Immature natural killer cell (primary cell): Measurements from ENCODE around the gene NTRK3. TPM values are rescaled to one million over a fixed set of nuclear protein-coding genes. Genes with fewer than 3 reads are reported as not detected.

Experiments
- DNase-seq, 3 donors: peaks; one replicate each; pipeline ENCODE4 v3.0.0; 2022; ENCODE audit warnings: mixed read lengths in 1 of 3
- H3K27ac Mint-ChIP-seq, 6 donors: one replicate each; pipeline ENCODE4 v1.8.0; 2020; ENCODE audit warnings: mixed read lengths in 6 of 6, mild to moderate bottlenecking in 5 of 6, inconsistent platforms in 4 of 6, moderate library complexity in 3 of 6
- H3K27me3 Mint-ChIP-seq, 3 donors: one replicate each; pipeline ENCODE4 v1.8.0; 2020 to 2021; ENCODE audit warnings: low read depth in 3 of 3, mild to moderate bottlenecking in 3 of 3, mixed read lengths in 3 of 3, moderate library complexity in 3 of 3, inconsistent platforms in 1 of 3
- H3K36me3 Mint-ChIP-seq, 3 donors: one replicate each; pipeline ENCODE4 v1.8.0; 2020; ENCODE audit warnings: mixed read lengths in 3 of 3, inconsistent platforms in 2 of 3, mild to moderate bottlenecking in 2 of 3
- H3K4me1 Mint-ChIP-seq, 2 donors: one replicate each; pipeline ENCODE4 v1.8.0; 2020; ENCODE audit warnings: inconsistent platforms in 2 of 2, mild to moderate bottlenecking in 2 of 2, mixed read lengths in 2 of 2, moderate library complexity in 1 of 2
- H3K4me3 Mint-ChIP-seq, 5 donors: one replicate each; pipeline ENCODE4 v1.8.0; 2020; ENCODE audit warnings: mild to moderate bottlenecking in 5 of 5, mixed read lengths in 5 of 5, inconsistent platforms in 3 of 5, moderate library complexity in 3 of 5
- H3K9me3 Mint-ChIP-seq, 6 donors: one replicate each; pipeline ENCODE4 v1.8.0; 2020; ENCODE audit warnings: mild to moderate bottlenecking in 6 of 6, mixed read lengths in 6 of 6, inconsistent platforms in 4 of 6, moderate library complexity in 3 of 6
- polyA plus RNA-seq, 3 donors: library from polyadenylated mRNA; unstranded; fragments of 300-500 nt; fragmentation: Illumina TruSeq; gene quantifications; one replicate each; pipeline ENCODE4 v1.2.3, GENCODE V29; 2021

The NTRK3 gene
- polyA plus RNA-seq, 3 donors from 2014 or later: not detected

GRCh38 chr15:88174571-88174970 lies 82.0 kb downstream of the NTRK3 start:
- Mint-ChIP-seq H3K27me3 (peaks cover 0 to 1% (median 0%) of the 10 kb centered on the region in 3 donors), H3K4me3 (no peak overlapping the region), H3K36me3 (no peaks in the 10 kb centered on the region), H3K4me1 (no peaks in the 10 kb centered on the region), H3K27ac (no peak overlapping the region), H3K9me3 (peaks cover 0 to 2% (median 0%) of the 10 kb centered on the region in 6 donors)
- no peak for DNase-seq

- Mint-ChIP-seq H3K27me3 (peaks cover 0 to 6% (median 2%) of the 10 kb centered on the region in 3 donors), H3K4me1 (no peaks in the 10 kb centered on the region), H3K9me3 (no peaks in the 10 kb centered on the region), H3K27ac (no peak overlapping the region), H3K36me3 (no peaks in the 10 kb centered on the region), H3K4me3 (no peak overlapping the region)
- DNase-seq: no peak
Observed at GRCh38 chr15:88166082-88166993, 90.2 kb downstream of the NTRK3 start.

- Mint-ChIP-seq H3K4me1 (no peaks in the 10 kb centered on the region), H3K4me3 (no peak overlapping the region), H3K27ac (no peak overlapping the region), H3K36me3 (no peaks in the 10 kb centered on the region), H3K9me3 (no peaks in the 10 kb centered on the region), H3K27me3 (peaks cover 0 to 4% (median 2%) of the 10 kb centered on the region in 3 donors)
- no peak for DNase-seq
Observed at GRCh38 chr15:88161636-88162035, 94.9 kb downstream of the NTRK3 start.

- H3K4me3 Mint-ChIP-seq: no peak overlapping the region
- H3K27ac Mint-ChIP-seq: no peak overlapping the region
- no peaks in the 10 kb centered on the region for H3K27me3 Mint-ChIP-seq
- H3K9me3 Mint-ChIP-seq: no peaks in the 10 kb centered on the region
- no peaks in the 10 kb centered on the region for H3K36me3 Mint-ChIP-seq
- DNase-seq: no peak
- H3K4me1 Mint-ChIP-seq: no peaks in the 10 kb centered on the region
Observed at GRCh38 chr15:88155310-88155709, 101.2 kb downstream of the NTRK3 start.

- peaks cover 0 to 3% (median 1%) of the 10 kb centered on the region in 3 donors for H3K27me3 Mint-ChIP-seq
- no peaks in the 10 kb centered on the region for H3K4me1 Mint-ChIP-seq
- no peaks in the 10 kb centered on the region for H3K36me3 Mint-ChIP-seq
- DNase-seq: no peak
- H3K27ac Mint-ChIP-seq: no peak overlapping the region
- no peaks in the 10 kb centered on the region for H3K9me3 Mint-ChIP-seq
- H3K4me3 Mint-ChIP-seq: no peak overlapping the region
Observed at GRCh38 chr15:88152672-88153071, 103.9 kb downstream of the NTRK3 start.

- Mint-ChIP-seq H3K4me3 (no peak overlapping the region), H3K27ac (no peak overlapping the region), H3K9me3 (no peaks in the 10 kb centered on the region), H3K27me3 (peaks cover 0 to 7% (median 1%) of the 10 kb centered on the region in 3 donors), H3K4me1 (no peaks in the 10 kb centered on the region), H3K36me3 (no peaks in the 10 kb centered on the region)
- no peak for DNase-seq
Observed at GRCh38 chr15:88147760-88148159, 108.8 kb downstream of the NTRK3 start.

GRCh38 chr15:88144921-88145653 lies 111.5 kb downstream of the NTRK3 start:
- Mint-ChIP-seq H3K4me3 (no peak overlapping the region), H3K9me3 (peaks cover 0 to 3% (median 0%) of the 10 kb centered on the region in 6 donors), H3K27me3 (peaks cover 0 to 7% (median 2%) of the 10 kb centered on the region in 3 donors), H3K36me3 (no peaks in the 10 kb centered on the region), H3K4me1 (no peaks in the 10 kb centered on the region), H3K27ac (no peak overlapping the region)
- DNase-seq: no peak

- no peak for DNase-seq
- Mint-ChIP-seq H3K27ac (no peak overlapping the region), H3K27me3 (peaks cover under 1 to 6% (median 1%) of the 10 kb centered on the region in 3 donors), H3K36me3 (peaks cover 0 to 3% (median 0%) of the 10 kb centered on the region in 3 donors), H3K4me1 (no peaks in the 10 kb centered on the region), H3K9me3 (peaks cover 0 to 3% (median 0%) of the 10 kb centered on the region in 6 donors), H3K4me3 (no peak overlapping the region)
Observed at GRCh38 chr15:88142121-88142520, 114.4 kb downstream of the NTRK3 start.

GRCh38 chr15:88141269-88141889 lies 115.2 kb downstream of the NTRK3 start:
- peaks cover 0 to 3% (median 0%) of the 10 kb centered on the region in 3 donors for H3K36me3 Mint-ChIP-seq
- H3K4me1 Mint-ChIP-seq: no peaks in the 10 kb centered on the region
- peaks cover 0 to 3% (median 0%) of the 10 kb centered on the region in 6 donors for H3K9me3 Mint-ChIP-seq
- peaks cover 1 to 6% (median 1%) of the 10 kb centered on the region in 3 donors for H3K27me3 Mint-ChIP-seq
- H3K4me3 Mint-ChIP-seq: no peak overlapping the region
- no peak overlapping the region for H3K27ac Mint-ChIP-seq
- DNase-seq: no peak

GRCh38 chr15:88140398-88140797 lies 116.1 kb downstream of the NTRK3 start:
- H3K4me1 Mint-ChIP-seq: no peaks in the 10 kb centered on the region
- DNase-seq: no peak
- H3K36me3 Mint-ChIP-seq: peaks cover 0 to 3% (median 0%) of the 10 kb centered on the region in 3 donors
- peaks cover 0 to 3% (median 0%) of the 10 kb centered on the region in 6 donors for H3K9me3 Mint-ChIP-seq
- no peak overlapping the region for H3K4me3 Mint-ChIP-seq
- peaks cover 1 to 6% (median 1%) of the 10 kb centered on the region in 3 donors for H3K27me3 Mint-ChIP-seq
- H3K27ac Mint-ChIP-seq: no peak overlapping the region

- no peak overlapping the region for H3K27ac Mint-ChIP-seq
- DNase-seq: no peak
- no peak overlapping the region for H3K4me3 Mint-ChIP-seq
- H3K27me3 Mint-ChIP-seq: peaks cover 1 to 6% (median 1%) of the 10 kb centered on the region in 3 donors
- H3K4me1 Mint-ChIP-seq: no peaks in the 10 kb centered on the region
- peaks cover 0 to 3% (median 0%) of the 10 kb centered on the region in 3 donors for H3K36me3 Mint-ChIP-seq
- peaks cover 0 to 3% (median 0%) of the 10 kb centered on the region in 6 donors for H3K9me3 Mint-ChIP-seq
Observed at GRCh38 chr15:88139936-88140335, 116.6 kb downstream of the NTRK3 start.

GRCh38 chr15:88133795-88134194 lies 122.7 kb downstream of the NTRK3 start:
- Mint-ChIP-seq H3K4me3 (no peak overlapping the region), H3K4me1 (no peaks in the 10 kb centered on the region), H3K9me3 (peaks cover 0 to 4% (median 0%) of the 10 kb centered on the region in 6 donors), H3K27me3 (peaks cover 1 to 4% (median 3%) of the 10 kb centered on the region in 3 donors), H3K36me3 (peaks cover 0 to 3% (median 0%) of the 10 kb centered on the region in 3 donors), H3K27ac (no peak overlapping the region)
- DNase-seq: no peak

GRCh38 chr15:88132499-88132898 lies 124.0 kb downstream of the NTRK3 start:
- Mint-ChIP-seq H3K27ac (no peak overlapping the region), H3K4me1 (no peaks in the 10 kb centered on the region), H3K4me3 (no peak overlapping the region), H3K27me3 (peaks cover 2 to 3% (median 3%) of the 10 kb centered on the region in 3 donors), H3K9me3 (peaks cover 0 to 4% (median 0%) of the 10 kb centered on the region in 6 donors), H3K36me3 (no peaks in the 10 kb centered on the region)
- DNase-seq: no peak
